A673 (cell line): ENCODE data around the gene FRMD4B.

Source experiments
- EZH2 ChIP-seq: fragments of 200-600 bp; sonication (generic); IDR thresholded peaks from 2 replicates; pipeline ENCODE4 v1.6.1; 2017; ENCODE audit warnings: borderline replicate concordance, low read depth, mild to moderate bottlenecking, mixed read lengths, antibody characterized with exemption, low read length; ENCODE audit not compliant: poor library complexity, severe bottlenecking
- TF ChIP-seq, protein P1 (sequence below): fragments of 300-800, 200-600 bp; sonication (generic); conservative IDR thresholded peaks from 2 replicates; pipeline ENCODE4 v1.5.1; 2017; ENCODE audit warnings: low read depth, mild to moderate bottlenecking, antibody characterized with exemption, low read length, moderate library complexity, mixed read lengths

DNA sequence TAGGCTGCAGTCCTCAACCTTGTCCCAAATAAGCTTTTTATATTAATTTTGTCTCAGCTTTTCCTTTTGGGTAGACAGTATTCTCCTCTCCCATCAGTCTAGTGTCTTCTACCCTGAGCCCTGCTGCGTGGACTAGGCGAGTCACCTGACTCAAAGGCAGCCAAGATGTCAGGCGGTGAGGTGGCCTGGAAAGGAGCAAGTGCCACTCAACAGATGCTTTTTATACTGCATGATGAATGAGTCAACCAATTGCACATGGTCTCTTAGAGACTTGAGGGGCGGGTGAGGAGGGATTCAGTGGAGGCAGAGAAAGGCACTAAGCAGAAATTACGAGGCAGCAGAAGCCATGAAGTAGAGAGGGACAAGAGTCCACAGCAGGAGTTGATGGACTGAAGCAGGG lies 95.9 kb downstream of the FRMD4B start:
- TF ChIP-seq, protein P1, sequence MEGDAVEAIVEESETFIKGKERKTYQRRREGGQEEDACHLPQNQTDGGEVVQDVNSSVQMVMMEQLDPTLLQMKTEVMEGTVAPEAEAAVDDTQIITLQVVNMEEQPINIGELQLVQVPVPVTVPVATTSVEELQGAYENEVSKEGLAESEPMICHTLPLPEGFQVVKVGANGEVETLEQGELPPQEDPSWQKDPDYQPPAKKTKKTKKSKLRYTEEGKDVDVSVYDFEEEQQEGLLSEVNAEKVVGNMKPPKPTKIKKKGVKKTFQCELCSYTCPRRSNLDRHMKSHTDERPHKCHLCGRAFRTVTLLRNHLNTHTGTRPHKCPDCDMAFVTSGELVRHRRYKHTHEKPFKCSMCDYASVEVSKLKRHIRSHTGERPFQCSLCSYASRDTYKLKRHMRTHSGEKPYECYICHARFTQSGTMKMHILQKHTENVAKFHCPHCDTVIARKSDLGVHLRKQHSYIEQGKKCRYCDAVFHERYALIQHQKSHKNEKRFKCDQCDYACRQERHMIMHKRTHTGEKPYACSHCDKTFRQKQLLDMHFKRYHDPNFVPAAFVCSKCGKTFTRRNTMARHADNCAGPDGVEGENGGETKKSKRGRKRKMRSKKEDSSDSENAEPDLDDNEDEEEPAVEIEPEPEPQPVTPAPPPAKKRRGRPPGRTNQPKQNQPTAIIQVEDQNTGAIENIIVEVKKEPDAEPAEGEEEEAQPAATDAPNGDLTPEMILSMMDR: no peak
- TF ChIP-seq EZH2: no peak
